NCI-H146 (cell line): ENCODE measurements around the gene MYL5.
"Not testable (repeated sequence)": the region's sequence is repeated elsewhere in the genome, so short reads cannot be mapped to it uniquely, and the experiment has no call there.

ENCODE experiments used
- DNase-seq: peaks from one replicate; lab custom pipeline; 2025; lab: John Stamatoyannopoulos, UW

Gene MYL5

GRCh38 chr4:687048-687970, 13.0 kb downstream of the MYL5 start:
- no peak for DNase-seq

DNA sequence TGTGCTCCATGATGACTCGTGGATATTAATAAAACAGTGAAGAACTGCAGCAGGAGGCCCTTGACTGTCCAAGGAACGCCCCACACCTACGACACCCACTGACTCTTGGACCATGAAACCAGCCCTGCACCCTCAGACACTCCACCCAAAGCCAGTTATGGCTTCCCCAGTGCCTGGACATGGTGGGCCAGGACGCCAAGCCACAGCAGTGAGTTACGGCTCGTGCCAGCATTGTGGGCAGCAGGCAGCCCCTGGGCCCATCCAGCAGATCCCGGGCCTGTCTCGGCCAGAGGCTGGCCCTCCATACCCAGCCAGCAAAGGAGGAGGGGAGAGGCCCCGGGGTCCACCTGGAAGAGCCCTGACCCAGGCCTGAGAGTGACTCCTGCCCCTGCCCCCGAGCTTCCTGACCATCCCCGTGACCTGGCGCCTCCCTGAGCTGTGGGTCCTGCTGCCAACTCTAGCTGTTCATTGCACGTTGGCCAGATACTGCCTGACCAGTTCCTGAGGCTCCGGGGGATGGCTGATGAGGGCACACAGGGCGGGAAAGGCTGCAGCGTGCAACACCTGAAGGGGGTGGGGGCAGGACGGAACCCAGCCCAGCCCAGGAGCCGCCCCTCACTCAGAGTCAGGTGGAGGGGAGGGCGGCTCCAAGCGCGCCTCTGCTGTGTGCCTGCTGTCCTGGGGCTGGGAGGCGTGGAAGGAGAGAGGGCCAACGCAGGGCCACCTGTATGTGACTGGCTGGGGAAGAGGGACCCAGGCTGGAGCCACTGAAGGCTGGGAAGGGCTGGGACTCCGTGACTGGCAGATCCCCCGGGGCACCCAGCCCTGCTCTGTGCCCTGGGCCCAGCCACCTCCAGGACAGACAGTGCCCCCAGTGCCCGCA, 13.9 kb downstream of the MYL5 start:
- no peak for DNase-seq

DNA sequence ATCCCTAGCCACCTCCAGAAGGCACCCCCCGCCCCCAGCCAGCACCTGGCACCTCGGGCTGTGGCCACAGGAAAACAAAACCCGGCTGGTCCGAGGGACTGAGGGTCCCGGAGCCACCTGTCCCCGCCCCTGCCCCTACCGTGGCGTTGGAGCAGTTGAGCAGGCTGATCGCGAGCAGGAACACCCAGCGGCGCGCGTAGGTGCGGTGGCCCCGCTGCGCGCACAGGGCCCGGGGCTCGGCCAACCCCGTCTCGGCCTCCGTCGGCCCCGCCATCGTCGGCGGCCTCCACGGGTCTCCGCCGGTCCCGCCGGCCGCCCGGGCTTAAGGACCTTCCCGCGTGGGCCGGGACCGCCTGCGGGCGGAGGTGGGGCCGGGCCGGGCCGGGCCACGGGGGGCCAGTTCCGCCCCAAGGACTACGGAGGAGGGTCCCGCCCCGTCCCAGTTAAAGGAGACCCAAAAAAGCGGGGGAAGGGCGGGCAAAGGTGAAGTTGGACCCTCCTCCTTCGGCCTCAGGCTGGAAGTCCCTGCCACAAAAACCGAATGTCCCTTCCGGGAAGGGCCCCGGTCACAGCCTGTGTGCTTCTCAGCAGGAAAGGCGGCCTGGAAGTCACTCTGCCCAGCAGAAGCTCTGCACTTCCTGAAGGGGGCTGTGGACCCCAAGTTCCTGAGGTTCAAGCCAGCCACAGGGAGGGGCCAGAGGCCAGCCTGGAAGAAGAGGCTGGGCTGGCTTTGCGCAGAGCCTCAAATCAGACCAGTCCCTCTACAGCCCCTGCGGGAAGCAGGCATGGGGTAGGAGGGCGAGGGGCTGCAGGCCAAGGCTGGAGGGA, 14.7 kb downstream of the MYL5 start, which contains the start of gene SLC49A3:
SLC49A3 (minus strand) TSS at position 298 of the 828 bp plus-strand sequence; CDS start at position 274, 24 bp downstream.
- DNase-seq, result peak; percentile 20

- no peak for DNase-seq
These were observed 15.4 kb downstream of the MYL5 start for GRCh38 chr4:689723-690122.

- peak; percentile 36 for DNase-seq
These were observed 18.6 kb downstream of the MYL5 start for GRCh38 chr4:692771-693554.

DNA sequence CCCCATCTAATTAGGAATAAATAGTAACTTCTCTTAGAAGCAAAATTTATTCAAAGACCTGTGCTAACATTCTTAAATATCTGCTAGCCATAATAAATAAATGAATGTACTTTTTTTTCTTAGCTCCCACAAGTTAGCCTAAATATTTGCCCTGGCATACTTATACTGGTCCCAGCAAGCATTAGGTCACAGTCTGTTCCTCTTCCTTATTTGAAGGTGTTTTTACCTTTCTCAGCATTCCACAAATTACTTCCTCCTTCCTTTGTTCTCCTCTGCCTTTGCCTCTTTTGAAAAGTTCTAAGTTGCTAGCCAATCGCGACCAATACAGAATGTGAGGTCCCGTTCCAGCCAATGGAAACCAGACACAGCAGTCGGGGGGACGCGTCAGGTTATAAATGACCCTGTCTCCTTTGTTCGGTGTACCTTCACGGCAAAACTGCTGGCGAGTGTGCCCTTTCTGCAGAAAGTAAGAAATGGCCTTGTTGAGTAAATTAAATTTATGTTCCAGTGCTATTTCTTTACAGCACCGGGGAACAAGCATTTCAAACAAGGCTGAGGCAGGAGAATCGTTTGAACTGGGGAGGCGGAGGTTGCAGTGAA, 20.1 kb downstream of the MYL5 start:
- not testable (repeated sequence) for DNase-seq

GRCh38 chr4:699816-700580, 25.7 kb downstream of the MYL5 start:
- DNase-seq, result no peak

DNA sequence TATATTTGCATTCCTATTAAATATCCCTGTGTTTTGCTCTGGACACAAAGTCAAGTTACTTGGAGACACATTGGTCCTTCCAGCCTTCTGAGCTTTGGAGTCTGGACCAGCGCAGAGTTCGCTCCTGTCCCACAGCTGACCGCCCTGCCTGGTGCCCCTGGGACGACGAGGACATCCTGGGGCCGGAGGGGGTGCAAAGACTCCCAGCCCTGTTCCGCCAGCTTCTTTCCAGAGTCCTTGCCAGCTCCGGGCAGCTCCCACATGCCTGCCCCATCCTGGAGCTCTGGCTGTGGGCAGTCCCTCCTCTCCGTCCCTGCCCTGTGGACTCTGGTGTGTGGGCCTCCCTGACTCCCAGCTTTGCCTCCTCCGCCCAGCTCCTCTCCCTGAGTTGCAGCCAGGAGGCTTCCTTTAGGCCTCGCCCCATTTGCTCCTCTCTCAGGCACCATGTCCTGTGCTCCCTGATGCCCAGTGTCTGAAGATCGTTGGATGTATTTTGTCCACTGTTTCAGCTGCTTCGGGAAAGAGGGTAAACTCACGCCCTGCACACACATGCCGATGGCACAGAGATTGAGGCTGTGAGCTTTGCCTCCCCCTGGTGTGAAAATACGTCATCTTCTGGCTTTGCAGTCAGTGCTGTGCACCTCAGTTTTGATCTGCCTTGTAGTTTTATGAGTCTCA, 26.4 kb downstream of the MYL5 start:
- no peak for DNase-seq

DNA sequence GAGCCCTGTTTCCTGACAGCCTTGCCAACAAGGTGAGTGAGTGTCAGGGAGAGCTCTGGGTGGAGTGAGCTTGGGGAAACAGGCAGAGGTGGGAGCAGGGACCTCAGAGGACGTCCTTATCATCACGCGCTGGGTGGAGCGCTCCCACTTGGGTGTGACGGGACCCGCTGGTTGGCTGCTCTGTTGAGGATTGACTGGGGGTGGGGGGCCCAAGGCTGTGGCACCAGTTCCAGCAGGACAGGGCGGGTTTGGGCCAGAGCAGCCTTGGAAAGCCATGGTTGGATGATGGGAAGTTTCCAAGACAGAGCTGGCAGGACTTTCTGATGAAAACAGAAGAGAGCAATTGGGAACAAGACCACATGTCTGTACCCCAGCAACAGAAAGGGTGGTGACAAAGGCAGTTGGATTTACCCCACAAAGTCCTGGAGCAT, 28.3 kb downstream of the MYL5 start:
- DNase-seq, result no peak

DNA sequence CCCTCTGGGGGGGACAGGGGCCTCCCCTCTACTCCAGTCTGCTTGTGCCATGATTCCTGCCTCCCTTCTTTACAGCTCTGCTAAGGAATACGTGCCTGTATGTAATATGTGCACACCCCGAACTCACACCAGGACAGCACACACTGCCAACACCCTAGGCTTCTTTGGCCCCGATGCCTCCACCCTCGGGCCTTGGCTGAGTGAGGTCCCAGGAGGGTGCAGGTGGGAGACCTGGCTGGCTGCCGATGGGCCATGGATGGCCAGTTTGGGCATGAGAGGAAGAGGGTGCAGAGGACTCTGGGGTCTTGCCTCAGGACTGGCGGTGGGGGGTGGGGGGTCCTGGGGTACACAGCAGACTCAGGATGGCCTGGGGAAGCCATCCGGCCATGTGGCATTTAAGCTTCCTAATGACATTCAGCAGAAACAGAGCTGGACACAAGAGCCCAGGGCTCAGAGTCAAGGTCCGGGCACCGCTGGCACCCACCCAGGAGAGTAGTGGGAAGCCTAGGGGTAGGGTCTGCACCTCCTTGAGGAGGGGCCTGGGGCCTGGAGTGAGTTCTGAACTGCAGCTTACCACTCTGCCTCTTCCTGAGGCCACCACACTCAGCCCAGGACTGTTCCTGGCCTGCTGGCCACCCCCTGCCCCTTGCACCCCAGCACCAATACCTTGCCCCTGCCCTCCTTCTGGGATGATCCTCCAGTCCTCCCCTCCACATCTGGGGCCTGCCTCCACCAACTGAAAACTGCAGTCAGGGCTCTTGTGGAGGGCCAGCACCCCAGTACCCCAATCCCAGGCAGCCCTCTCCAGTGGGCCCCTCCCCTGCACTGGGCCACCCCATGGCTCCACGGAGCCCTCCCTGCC, 29.2 kb downstream of the MYL5 start:
- no peak for DNase-seq

GRCh38 chr4:704198-704891, 30.0 kb downstream of the MYL5 start:
- DNase-seq, result no peak

GRCh38 chr4:704971-705277, 30.6 kb downstream of the MYL5 start:
- no peak for DNase-seq

GRCh38 chr4:705278-706082, 31.1 kb downstream of the MYL5 start, which contains the start of gene PCGF3:
Gene PCGF3, plus strand, starts transcription at chr4:705832. Its CDS starts 27,849 bp downstream, at chr4:733681.
- DNase-seq, result peak; percentile 94

- not testable (repeated sequence) for DNase-seq
These were observed 31.8 kb downstream of the MYL5 start for GRCh38 chr4:706083-706633.

- no peak for DNase-seq
These were observed 32.7 kb downstream of the MYL5 start for GRCh38 chr4:706834-707598.
